Right lobe of liver (tissue), 4 donors: Measurements from ENCODE around the gene SLC25A17.

Experiments
- CTCF ChIP-seq, 4 donors: fragments of 200-600 bp in 3 of 4; fragments of 450-650 bp in 1 of 4; IDR thresholded peaks; one replicate each; pipeline versions ENCODE4 v1.5.1 to v1.8.0; 2016 to 2022; ENCODE audit warnings: antibody characterized with exemption in 4 of 4, mild to moderate bottlenecking in 2 of 4
- POLR2A ChIP-seq: fragments of 450-650 bp; IDR thresholded peaks from one replicate; pipeline ENCODE4 v1.6.1; 2017; ENCODE audit warnings: antibody characterized with exemption, mild to moderate bottlenecking
- donor health status: DM: no; HTN: no; CAD: no.
- donor health status: DM: no; HTN: no; CAD: no.
- donor health status: DM: no; HTN: yes; CAD: no.

GRCh38 chr22:40808018-40808841 is 10.9 kb downstream of the SLC25A17 start:
- TF ChIP-seq CTCF (IDR thresholded peaks at IDR 0.05) = no peak
- no peak for TF ChIP-seq POLR2A
